HG03558 (cell line): Measurements from ENCODE around the gene HSD11B1L.
"Not testable (repeated sequence)": the region's sequence is repeated elsewhere in the genome, so short reads cannot be mapped to it uniquely, and the experiment has no call there.

ENCODE experiments used
- ATAC-seq: cut with Tn5 transposase; IDR thresholded peaks from one replicate; pipeline ENCODE4 v1.9.1; 2021; ENCODE audit warnings: moderate number of reproducible peaks; ENCODE audit not compliant: unreplicated experiment; ENCODE audit errors: extremely low read depth

HSD11B1L gene

GRCh38 chr19:5697890-5698634, 17.2 kb downstream of the HSD11B1L start:
- ATAC-seq = no peak

- ATAC-seq = no peak
These were observed 18.0 kb downstream of the HSD11B1L start for GRCh38 chr19:5698635-5699422.

- ATAC-seq = no peak
These were observed 19.7 kb downstream of the HSD11B1L start for GRCh38 chr19:5700455-5701092.

GRCh38 chr19:5702053-5702410, 21.2 kb downstream of the HSD11B1L start:
- ATAC-seq = not testable (repeated sequence)

- ATAC-seq = no peak
These were observed 23.3 kb downstream of the HSD11B1L start for GRCh38 chr19:5703819-5704818.

- ATAC-seq = no peak
These were observed 24.7 kb downstream of the HSD11B1L start for GRCh38 chr19:5705552-5705951.

- no peak for ATAC-seq
These were observed 26.2 kb downstream of the HSD11B1L start for GRCh38 chr19:5706876-5707573.

- ATAC-seq = no peak
These were observed 27.0 kb downstream of the HSD11B1L start for GRCh38 chr19:5707576-5708575.

GRCh38 chr19:5711025-5711424, 30.2 kb downstream of the HSD11B1L start:
- ATAC-seq = no peak

GRCh38 chr19:5711713-5712161, 30.9 kb downstream of the HSD11B1L start:
- ATAC-seq = no peak

- ATAC-seq = no peak
These were observed 32.4 kb downstream of the HSD11B1L start for GRCh38 chr19:5713228-5713627.

GRCh38 chr19:5714816-5715215, 34.0 kb downstream of the HSD11B1L start:
- no peak for ATAC-seq

GRCh38 chr19:5717215-5717935, 36.5 kb downstream of the HSD11B1L start:
- no peak for ATAC-seq

- no peak for ATAC-seq
These were observed 37.3 kb downstream of the HSD11B1L start for GRCh38 chr19:5718037-5718578.

GRCh38 chr19:5718579-5719273, 37.9 kb downstream of the HSD11B1L start:
- ATAC-seq = no peak

GRCh38 chr19:5719274-5719960, 38.6 kb downstream of the HSD11B1L start:
- no peak for ATAC-seq
